Right atrium auricular region (tissue), 2 donors: ENCODE measurements around the gene ZNF804A. TPM values are rescaled to one million over a fixed set of nuclear protein-coding genes. Genes with fewer than 3 reads are reported as not detected.

Experiments
- DNase-seq: peaks from one replicate; pipeline ENCODE4 v3.0.0-alpha.2; 2019; ENCODE audit warnings: low spot score
- H3K27ac ChIP-seq, 2 donors: fragments of 200-600 bp; sonication (generic); 1 replicate in 1 of 2; 2 replicates in 1 of 2; pipeline ENCODE4 v1.5.1; 2016 to 2019
- H3K27me3 ChIP-seq, 2 donors: fragments of 200-600 bp; sonication (generic); one replicate each; pipeline versions ENCODE4 v1.5.1 to v1.6.0; 2017 to 2019
- H3K36me3 ChIP-seq: fragments of 200-600 bp; sonication (generic); one replicate; pipeline ENCODE4 v1.5.1; 2016
- H3K4me1 ChIP-seq, 2 donors: fragments of 200-600 bp; sonication (generic); one replicate each; pipeline versions ENCODE4 v1.5.1 to v1.6.0; 2017 to 2019
- H3K4me3 ChIP-seq, 2 donors: fragments of 200-600 bp; sonication (generic); 1 replicate in 1 of 2; 2 replicates in 1 of 2; pipeline ENCODE4 v1.5.1; 2017 to 2019; ENCODE audit warnings: mild to moderate bottlenecking in 1 of 2, moderate library complexity in 1 of 2
- H3K9me3 ChIP-seq, 2 donors: fragments of 200-600 bp; sonication (generic); one replicate each; pipeline ENCODE4 v1.5.1; 2019
- total RNA-seq, 2 donors: library from RNA; depleted of rRNA; stranded (reverse); fragments of >200 nt; gene quantifications; one replicate each; pipeline ENCODE4 v1.1.0, GENCODE V29; 2016
- TF ChIP-seq, protein P1 (sequence below), 2 donors: fragments of 200-600 bp; sonication (generic); IDR thresholded peaks; one replicate each; pipeline ENCODE4 v1.5.1; 2019; ENCODE audit warnings: antibody characterized with exemption in 2 of 2

ZNF804A gene
- total RNA-seq, 2 donors from 2014 or later = not detected

DNA sequence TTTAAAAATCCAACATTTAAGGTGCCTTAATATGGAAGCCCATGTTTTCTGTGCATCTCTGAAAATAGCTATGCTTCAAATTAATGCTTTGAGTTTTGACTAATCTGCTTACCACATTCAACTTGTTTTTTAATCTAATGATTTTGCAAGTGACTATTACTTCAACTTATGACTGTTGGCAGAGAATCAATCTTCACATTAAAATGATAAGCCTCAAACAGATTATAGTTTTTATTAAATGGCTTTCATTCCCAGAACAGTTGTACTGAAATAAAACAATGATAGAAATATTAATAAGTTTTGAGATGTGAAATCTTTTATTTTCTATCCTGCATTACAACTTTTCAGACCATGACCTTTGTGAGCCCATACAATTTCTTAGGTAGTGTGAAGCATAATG, 347.5 kb downstream of the ZNF804A start:
- no peaks in the 10 kb centered on the region for H3K4me1 ChIP-seq
- no peaks in the 10 kb centered on the region for H3K36me3 ChIP-seq
- no peak overlapping the region for H3K27ac ChIP-seq
- H3K9me3 ChIP-seq = no peaks in the 10 kb centered on the region
- H3K4me3 ChIP-seq = no peak overlapping the region
- H3K27me3 ChIP-seq = no peaks in the 10 kb centered on the region
- no peak for DNase-seq
- TF ChIP-seq, protein P1, sequence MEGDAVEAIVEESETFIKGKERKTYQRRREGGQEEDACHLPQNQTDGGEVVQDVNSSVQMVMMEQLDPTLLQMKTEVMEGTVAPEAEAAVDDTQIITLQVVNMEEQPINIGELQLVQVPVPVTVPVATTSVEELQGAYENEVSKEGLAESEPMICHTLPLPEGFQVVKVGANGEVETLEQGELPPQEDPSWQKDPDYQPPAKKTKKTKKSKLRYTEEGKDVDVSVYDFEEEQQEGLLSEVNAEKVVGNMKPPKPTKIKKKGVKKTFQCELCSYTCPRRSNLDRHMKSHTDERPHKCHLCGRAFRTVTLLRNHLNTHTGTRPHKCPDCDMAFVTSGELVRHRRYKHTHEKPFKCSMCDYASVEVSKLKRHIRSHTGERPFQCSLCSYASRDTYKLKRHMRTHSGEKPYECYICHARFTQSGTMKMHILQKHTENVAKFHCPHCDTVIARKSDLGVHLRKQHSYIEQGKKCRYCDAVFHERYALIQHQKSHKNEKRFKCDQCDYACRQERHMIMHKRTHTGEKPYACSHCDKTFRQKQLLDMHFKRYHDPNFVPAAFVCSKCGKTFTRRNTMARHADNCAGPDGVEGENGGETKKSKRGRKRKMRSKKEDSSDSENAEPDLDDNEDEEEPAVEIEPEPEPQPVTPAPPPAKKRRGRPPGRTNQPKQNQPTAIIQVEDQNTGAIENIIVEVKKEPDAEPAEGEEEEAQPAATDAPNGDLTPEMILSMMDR (IDR thresholded peaks at IDR 0.05) = no peak

DNA sequence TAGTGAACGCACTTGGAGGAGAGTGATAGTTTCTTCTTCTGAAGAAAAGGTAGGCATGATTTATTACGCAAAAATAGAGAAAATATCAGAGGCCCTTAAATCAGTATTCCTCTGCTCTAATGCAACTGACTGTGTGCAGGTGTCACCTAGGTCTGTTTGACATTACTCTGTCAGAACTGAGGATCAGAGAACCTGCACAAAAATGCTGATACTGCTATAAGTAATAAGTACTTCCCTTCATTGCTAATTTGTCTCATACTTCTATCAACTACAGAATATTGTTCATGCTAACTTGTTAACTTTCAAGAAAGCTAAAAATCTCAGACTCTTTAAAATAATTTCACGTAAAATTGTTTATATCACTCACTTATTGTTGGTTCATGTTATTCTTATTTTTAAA, 358.5 kb downstream of the ZNF804A start:
- no peak for DNase-seq
- TF ChIP-seq, protein P1 (IDR thresholded peaks at IDR 0.05) = no peak
- Histone ChIP-seq H3K4me1 (no peaks in the 10 kb centered on the region), H3K27me3 (no peaks in the 10 kb centered on the region), H3K9me3 (peaks cover 0 to 10% of the 10 kb centered on the region in 2 donors), H3K36me3 (no peaks in the 10 kb centered on the region), H3K4me3 (no peak overlapping the region), H3K27ac (no peak overlapping the region)

DNA sequence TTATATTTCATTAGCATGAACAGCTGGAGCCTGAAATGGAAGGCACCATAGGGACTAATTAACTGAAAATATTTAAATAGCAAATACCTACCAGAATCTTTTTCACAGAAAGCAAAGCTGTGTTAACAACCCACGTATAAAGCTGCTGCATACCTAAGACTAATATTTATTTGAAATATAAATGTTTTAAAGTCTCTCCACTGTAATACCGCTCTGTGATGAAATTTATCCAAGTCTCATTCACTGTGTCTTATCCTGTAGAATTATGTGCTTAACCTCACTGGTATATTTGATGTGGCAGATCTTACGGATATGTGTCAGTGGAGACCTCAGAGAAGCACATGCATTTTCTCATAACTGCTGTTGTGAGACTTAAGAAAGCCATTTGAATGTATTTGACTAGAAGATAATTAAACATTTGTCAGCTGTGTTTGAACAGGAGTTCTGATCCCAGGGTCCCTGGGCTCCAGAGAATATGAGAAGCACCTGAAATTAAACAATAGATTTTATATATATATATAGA, 373.3 kb downstream of the ZNF804A start:
- no peak overlapping the region for H3K4me3 ChIP-seq
- no peaks in the 10 kb centered on the region for H3K36me3 ChIP-seq
- H3K27me3 ChIP-seq = no peaks in the 10 kb centered on the region
- H3K4me1 ChIP-seq = no peaks in the 10 kb centered on the region
- TF ChIP-seq, protein P1 (IDR thresholded peaks at IDR 0.05) = no peak
- H3K9me3 ChIP-seq = no peaks in the 10 kb centered on the region
- DNase-seq = no peak
- no peak overlapping the region for H3K27ac ChIP-seq
